ACC112 (cell line): Measurements from ENCODE around the gene SMARCA4.

Experiments
- H2AFZ ChIP-seq: fragments of 200-600 bp; sonication (generic); one replicate; pipeline ENCODE4 v1.6.0; 2017; ENCODE audit warnings: antibody characterized with exemption, low read length; ENCODE audit not compliant: unreplicated experiment
- H3K27ac ChIP-seq: fragments of 200-600 bp; sonication (generic); 2 replicates; pipeline ENCODE4 v1.5.1; 2014; ENCODE audit warnings: low read depth, mild to moderate bottlenecking, antibody characterized with exemption, low read length, moderate library complexity
- H3K27me3 ChIP-seq: fragments of 200-600 bp; sonication (generic); 2 replicates; pipeline ENCODE4 v1.6.1; 2014; ENCODE audit warnings: mild to moderate bottlenecking, antibody characterized with exemption, low read length, moderate library complexity, mixed read lengths; ENCODE audit not compliant: insufficient read depth
- H3K36me3 ChIP-seq: fragments of 200-600 bp; sonication (generic); 2 replicates; pipeline ENCODE4 v1.6.1; 2016; ENCODE audit warnings: mild to moderate bottlenecking, antibody characterized with exemption, low read length, moderate library complexity, mixed read lengths; ENCODE audit not compliant: insufficient read depth
- H3K4me1 ChIP-seq: fragments of 200-600 bp; sonication (generic); one replicate; pipeline ENCODE4 v1.6.1; 2016; ENCODE audit warnings: low read length, mixed read lengths; ENCODE audit not compliant: insufficient read depth, unreplicated experiment, control insufficient read depth
- H3K4me3 ChIP-seq: fragments of 200-600 bp; sonication (generic); 2 replicates; pipeline ENCODE4 v1.5.1; 2014; ENCODE audit warnings: mild to moderate bottlenecking, low read depth, low read length
- H3K79me2 ChIP-seq: fragments of 200-600 bp; sonication (generic); one replicate; pipeline ENCODE4 v1.6.0; 2016; ENCODE audit warnings: low read length; ENCODE audit not compliant: control insufficient read depth, unreplicated experiment, insufficient read depth

The SMARCA4 gene

GRCh38 chr19:10981252-10981895, 20.5 kb downstream of the SMARCA4 start:
- Histone ChIP-seq H3K4me1 (peaks cover 4% of the 10 kb centered on the region), H3K36me3 (no peaks in the 10 kb centered on the region), H3K27me3 (no peaks in the 10 kb centered on the region), H2AFZ (no peak overlapping the region), H3K27ac (no peak overlapping the region), H3K79me2 (peaks cover 62% of the 10 kb centered on the region), H3K4me3 (no peak overlapping the region)

DNA sequence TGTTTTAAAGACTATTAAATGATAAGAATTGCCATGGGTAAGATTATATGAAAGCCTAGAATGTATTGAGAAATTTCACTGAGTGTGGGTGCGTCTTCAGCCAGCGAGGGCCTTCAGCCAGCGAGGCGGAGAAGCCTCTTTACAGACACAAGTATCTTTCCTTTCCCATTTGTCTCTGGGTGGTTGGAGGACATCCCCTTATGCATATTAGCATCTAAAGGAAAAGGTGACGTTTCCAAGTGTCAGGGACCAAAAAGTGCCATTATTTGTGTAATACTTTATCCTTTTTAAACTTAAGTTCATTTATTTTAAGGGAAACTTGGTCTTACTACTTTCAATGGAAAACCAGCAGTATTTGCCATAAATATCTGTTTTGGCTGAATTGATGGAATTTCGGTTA, 22.2 kb downstream of the SMARCA4 start:
- Histone ChIP-seq H3K4me3 (no peak overlapping the region), H2AFZ (no peak overlapping the region), H3K27ac (no peak overlapping the region), H3K4me1 (no peaks in the 10 kb centered on the region), H3K79me2 (peaks cover 46% of the 10 kb centered on the region), H3K36me3 (no peaks in the 10 kb centered on the region), H3K27me3 (no peaks in the 10 kb centered on the region)

DNA sequence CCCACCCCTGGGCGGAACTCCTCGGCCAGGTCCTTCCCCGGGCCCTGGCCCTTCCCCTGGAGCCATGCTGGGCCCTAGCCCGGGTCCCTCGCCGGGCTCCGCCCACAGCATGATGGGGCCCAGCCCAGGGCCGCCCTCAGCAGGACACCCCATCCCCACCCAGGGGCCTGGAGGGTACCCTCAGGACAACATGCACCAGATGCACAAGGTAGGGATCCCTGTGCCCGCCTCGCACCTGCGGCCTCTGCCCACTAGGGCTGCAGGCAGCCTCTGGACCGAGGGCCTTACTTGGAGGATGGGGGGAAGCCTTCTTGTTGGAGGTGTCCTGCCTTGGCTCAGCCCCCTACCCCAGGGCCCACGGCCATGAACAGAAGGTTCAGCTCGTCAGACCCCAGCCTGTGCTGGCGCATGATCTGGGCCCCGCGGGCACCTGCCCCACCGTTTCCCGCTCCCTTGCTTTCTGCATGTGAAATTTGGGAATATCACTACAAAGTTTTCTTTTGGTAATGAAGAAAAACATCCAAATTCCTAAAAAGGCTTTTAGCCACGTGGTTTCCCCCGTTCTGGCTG, 23.4 kb downstream of the SMARCA4 start:
- Histone ChIP-seq H3K79me2 (peaks cover 36% of the 10 kb centered on the region), H3K36me3 (no peaks in the 10 kb centered on the region), H2AFZ (no peak overlapping the region), H3K4me1 (no peaks in the 10 kb centered on the region), H3K4me3 (no peak overlapping the region), H3K27me3 (no peaks in the 10 kb centered on the region), H3K27ac (no peak overlapping the region)

DNA sequence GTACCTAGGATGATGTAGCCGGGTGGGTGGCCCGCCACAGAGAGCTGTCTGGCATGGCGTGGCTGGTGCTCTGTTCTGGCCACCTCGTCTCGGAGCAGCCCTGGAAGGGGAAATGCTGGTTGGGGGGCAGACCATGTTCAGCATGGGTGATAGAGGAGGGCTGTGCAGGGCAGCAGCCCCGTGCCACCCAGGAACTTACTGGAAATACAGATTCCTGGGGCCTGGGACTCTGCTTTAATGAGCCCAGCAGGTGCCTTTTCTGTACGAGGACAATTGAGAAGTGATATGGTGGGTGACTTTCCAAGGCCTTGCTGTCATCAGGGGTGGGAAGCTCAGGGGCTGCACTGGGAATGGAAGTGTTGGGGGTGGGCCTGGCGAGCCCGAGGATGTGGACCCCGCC, 24.7 kb downstream of the SMARCA4 start:
- Histone ChIP-seq H3K79me2 (peaks cover 27% of the 10 kb centered on the region), H3K27ac (no peak overlapping the region), H3K27me3 (no peaks in the 10 kb centered on the region), H3K4me1 (no peaks in the 10 kb centered on the region), H3K36me3 (no peaks in the 10 kb centered on the region), H3K4me3 (no peak overlapping the region), H2AFZ (no peak overlapping the region)

DNA sequence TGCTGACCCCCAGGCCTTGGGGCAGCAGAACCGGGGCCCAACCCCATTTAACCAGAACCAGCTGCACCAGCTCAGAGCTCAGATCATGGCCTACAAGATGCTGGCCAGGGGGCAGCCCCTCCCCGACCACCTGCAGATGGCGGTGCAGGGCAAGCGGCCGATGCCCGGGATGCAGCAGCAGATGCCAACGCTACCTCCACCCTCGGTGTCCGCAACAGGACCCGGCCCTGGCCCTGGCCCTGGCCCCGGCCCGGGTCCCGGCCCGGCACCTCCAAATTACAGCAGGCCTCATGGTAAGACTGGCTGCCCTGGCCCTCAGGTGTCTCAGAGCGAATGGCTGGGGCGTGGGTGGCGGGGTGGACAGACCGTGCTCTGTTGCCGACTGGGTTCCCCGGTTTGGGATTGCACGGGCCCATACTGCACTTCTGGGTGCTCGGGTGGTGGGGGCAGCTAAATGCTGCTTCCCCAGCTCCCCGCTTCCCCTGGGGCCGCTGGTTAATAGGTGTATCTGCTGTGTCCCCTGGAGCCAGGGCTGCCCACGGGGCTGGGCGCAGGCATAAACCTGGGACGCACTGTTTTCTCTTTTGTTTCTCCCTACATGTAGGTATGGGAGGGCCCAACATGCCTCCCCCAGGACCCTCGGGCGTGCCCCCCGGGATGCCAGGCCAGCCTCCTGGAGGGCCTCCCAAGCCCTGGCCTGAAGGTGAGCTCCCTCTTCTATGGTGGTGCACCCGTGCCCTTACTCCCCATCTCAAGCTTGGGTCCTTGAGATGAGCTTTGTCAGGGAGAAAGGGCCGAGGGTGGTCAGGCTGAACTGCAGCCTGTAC, 25.7 kb downstream of the SMARCA4 start:
- no peaks in the 10 kb centered on the region for H3K27me3 ChIP-seq
- H3K4me1 ChIP-seq: no peaks in the 10 kb centered on the region
- 0 out of 2 replicates have a peak, but pooled peaks cover 6% of the 10 kb centered on the region for H3K36me3 ChIP-seq
- H3K4me3 ChIP-seq: no peak overlapping the region
- H2AFZ ChIP-seq: no peak overlapping the region
- no peak overlapping the region for H3K27ac ChIP-seq
- H3K79me2 ChIP-seq: peaks cover 17% of the 10 kb centered on the region

DNA sequence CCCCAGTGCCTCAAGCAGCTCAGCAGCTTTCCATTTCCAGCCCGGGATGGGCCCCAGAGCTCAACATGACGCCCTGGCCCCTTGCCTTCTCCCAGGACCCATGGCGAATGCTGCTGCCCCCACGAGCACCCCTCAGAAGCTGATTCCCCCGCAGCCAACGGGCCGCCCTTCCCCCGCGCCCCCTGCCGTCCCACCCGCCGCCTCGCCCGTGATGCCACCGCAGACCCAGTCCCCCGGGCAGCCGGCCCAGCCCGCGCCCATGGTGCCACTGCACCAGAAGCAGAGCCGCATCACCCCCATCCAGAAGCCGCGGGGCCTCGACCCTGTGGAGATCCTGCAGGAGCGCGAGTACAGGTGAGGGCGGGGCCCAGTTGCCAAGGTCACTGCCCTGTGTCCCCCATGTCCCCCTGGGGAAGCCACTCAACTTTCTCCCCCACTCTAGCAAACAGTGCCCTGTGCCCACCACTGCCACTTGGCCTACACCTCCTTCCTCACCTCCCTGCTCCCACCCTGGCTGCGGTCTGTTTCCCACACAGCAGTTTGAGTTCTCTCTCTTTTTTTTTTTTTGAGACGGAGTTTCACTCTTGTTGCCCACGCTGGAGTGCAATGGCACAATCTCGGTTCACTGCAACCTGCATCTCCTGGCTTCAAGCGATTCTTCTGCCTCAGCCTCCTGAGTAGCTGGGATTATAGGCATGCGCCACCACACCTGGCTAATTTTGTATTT, 26.9 kb downstream of the SMARCA4 start:
- Histone ChIP-seq H3K79me2 (peaks cover 15% of the 10 kb centered on the region), H3K4me1 (no peaks in the 10 kb centered on the region), H3K4me3 (no peak overlapping the region), H2AFZ (no peak overlapping the region), H3K27ac (no peak overlapping the region), H3K36me3 (0 out of 2 replicates have a peak, but pooled peaks cover 6% of the 10 kb centered on the region), H3K27me3 (no peaks in the 10 kb centered on the region)

DNA sequence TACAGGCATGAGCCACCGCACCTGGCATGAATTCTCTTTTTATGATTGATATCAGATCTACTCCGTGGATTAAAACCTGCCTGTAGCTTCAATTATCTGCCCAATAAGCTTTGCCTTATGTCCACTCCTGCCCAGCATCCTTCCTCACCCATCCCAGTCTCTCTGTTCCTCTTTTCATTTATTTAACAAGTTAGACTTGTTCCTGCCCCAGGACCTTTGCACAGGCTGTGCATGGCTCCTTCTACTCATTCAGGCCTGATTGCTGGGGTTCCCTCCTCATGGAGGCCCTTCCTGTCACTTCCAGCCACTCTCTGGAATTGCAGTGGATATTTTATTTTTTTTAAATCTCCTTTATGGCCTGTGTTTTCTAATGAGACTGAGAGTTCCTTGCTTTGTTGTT, 27.6 kb downstream of the SMARCA4 start:
- Histone ChIP-seq H3K27me3 (no peaks in the 10 kb centered on the region), H3K4me3 (no peak overlapping the region), H3K36me3 (0 out of 2 replicates have a peak, but pooled peaks cover 6% of the 10 kb centered on the region), H3K27ac (no peak overlapping the region), H2AFZ (no peak overlapping the region), H3K4me1 (no peaks in the 10 kb centered on the region), H3K79me2 (peaks cover 9% of the 10 kb centered on the region)

GRCh38 chr19:10988921-10989320, 28.1 kb downstream of the SMARCA4 start:
- Histone ChIP-seq H3K27ac (no peak overlapping the region), H3K36me3 (0 out of 2 replicates have a peak, but pooled peaks cover 6% of the 10 kb centered on the region), H3K4me3 (no peak overlapping the region), H3K27me3 (no peaks in the 10 kb centered on the region), H2AFZ (no peak overlapping the region), H3K4me1 (no peaks in the 10 kb centered on the region), H3K79me2 (peaks cover 5% of the 10 kb centered on the region)

DNA sequence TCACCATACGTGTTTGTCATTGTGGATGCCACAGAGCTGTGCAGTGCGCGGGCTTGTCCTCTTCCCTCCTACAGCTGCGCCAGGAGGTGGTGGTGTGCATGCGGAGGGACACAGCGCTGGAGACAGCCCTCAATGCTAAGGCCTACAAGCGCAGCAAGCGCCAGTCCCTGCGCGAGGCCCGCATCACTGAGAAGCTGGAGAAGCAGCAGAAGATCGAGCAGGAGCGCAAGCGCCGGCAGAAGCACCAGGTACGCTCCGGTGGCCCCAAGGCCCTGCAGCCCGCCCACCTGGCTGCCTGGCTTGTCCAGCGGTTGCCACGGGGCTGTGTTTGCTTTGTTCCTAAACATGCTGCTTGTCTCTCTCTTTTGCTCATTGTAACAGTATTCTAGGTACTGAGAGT, 30.2 kb downstream of the SMARCA4 start:
- Histone ChIP-seq H2AFZ (no peak overlapping the region), H3K4me1 (no peaks in the 10 kb centered on the region), H3K79me2 (no peaks in the 10 kb centered on the region), H3K36me3 (peaks cover 13% of the 10 kb centered on the region; the same call in 1 of the 2 replicates), H3K27me3 (no peaks in the 10 kb centered on the region), H3K4me3 (no peak overlapping the region), H3K27ac (no peak overlapping the region)

GRCh38 chr19:10991521-10992081, 30.8 kb downstream of the SMARCA4 start:
- Histone ChIP-seq H2AFZ (no peak overlapping the region), H3K4me1 (no peaks in the 10 kb centered on the region), H3K4me3 (no peak overlapping the region), H3K79me2 (no peaks in the 10 kb centered on the region), H3K27ac (no peak overlapping the region), H3K27me3 (no peaks in the 10 kb centered on the region), H3K36me3 (peaks cover 13% of the 10 kb centered on the region; the same call in 1 of the 2 replicates)
